Keratinocyte (primary cell): ENCODE results near the gene SH3GLB1. TPM values are rescaled to one million over a fixed set of nuclear protein-coding genes. Genes with fewer than 3 reads are reported as not detected.
"Not testable (repeated sequence)": the region's sequence is repeated elsewhere in the genome, so short reads cannot be mapped to it uniquely, and the experiment has no call there.

Experiments used
- DNase-seq: peaks from one replicate; pipeline ENCODE4 v3.0.0-alpha.2; 2011; ENCODE audit warnings: low read depth, missing footprints, low spot score
- FAIRE-seq: peaks from 2 replicates; lab custom pipeline; 2011; peaks lifted over from hg19 to GRCh38; lab: Jason Lieb, UNC
- H2AFZ ChIP-seq: 2 replicates; pipeline ENCODE4 v1.6.0; 2012; ENCODE audit warnings: low read length, control low read depth, inconsistent platforms; ENCODE audit not compliant: control insufficient read depth
- H3K27ac ChIP-seq: 2 replicates; pipeline ENCODE4 v1.5.1; 2011; ENCODE audit warnings: low read length; ENCODE audit not compliant: control insufficient read depth, insufficient read depth
- H3K27me3 ChIP-seq: 3 replicates; pipeline ENCODE4 v1.6.0; 2011; ENCODE audit warnings: low read length; ENCODE audit not compliant: control insufficient read depth, insufficient read depth; ENCODE audit errors: extremely low read depth
- H3K36me3 ChIP-seq, 2 experiments: 2 replicates in 1 of 2; 3 replicates in 1 of 2; pipeline ENCODE4 v1.5.1; 2011; ENCODE audit warnings: low read length in 2 of 2, mild to moderate bottlenecking in 1 of 2; ENCODE audit not compliant: control insufficient read depth in 2 of 2, insufficient read depth in 2 of 2; ENCODE audit errors: extremely low read depth in 1 of 2
- H3K4me1 ChIP-seq: 3 replicates; pipeline ENCODE4 v1.5.1; 2011; ENCODE audit warnings: low read length; ENCODE audit not compliant: control insufficient read depth, insufficient read depth; ENCODE audit errors: extremely low read depth
- H3K4me2 ChIP-seq: 3 replicates; pipeline ENCODE4 v1.6.0; 2011; ENCODE audit warnings: low read depth, low read length; ENCODE audit not compliant: control insufficient read depth, insufficient read depth; ENCODE audit errors: extremely low read depth
- H3K4me3 ChIP-seq, 3 experiments: fragments of 200-600 bp in 1 of 3; sonication (generic) in 1 of 3; 2 replicates in 2 of 3; 3 replicates in 1 of 3; pipeline ENCODE4 v1.5.1; 2011 to 2016; ENCODE audit warnings: low read length in 3 of 3, mild to moderate bottlenecking in 3 of 3, control low read depth in 2 of 3, inconsistent platforms in 1 of 3, low read depth in 1 of 3, mixed read lengths in 1 of 3, mixed run types in 1 of 3, moderate library complexity in 1 of 3; ENCODE audit not compliant: control insufficient read depth in 2 of 3, insufficient read depth in 2 of 3; ENCODE audit errors: extremely low read depth in 1 of 3
- H3K79me2 ChIP-seq: 2 replicates; pipeline ENCODE4 v1.6.0; 2012; ENCODE audit warnings: low read length; ENCODE audit not compliant: control insufficient read depth, insufficient read depth
- H3K9ac ChIP-seq: 3 replicates; pipeline ENCODE4 v1.6.0; 2011; ENCODE audit warnings: low read length; ENCODE audit not compliant: control insufficient read depth, insufficient read depth; ENCODE audit errors: extremely low read depth
- H3K9me1 ChIP-seq: 3 replicates; pipeline ENCODE4 v1.6.0; 2011; ENCODE audit warnings: low read length; ENCODE audit not compliant: control insufficient read depth, insufficient read depth; ENCODE audit errors: extremely low read depth
- H3K9me3 ChIP-seq: 2 replicates; pipeline ENCODE4 v1.5.1; 2012; ENCODE audit warnings: low read depth, low read length; ENCODE audit not compliant: control insufficient read depth
- H4K20me1 ChIP-seq: 3 replicates; pipeline ENCODE4 v1.6.0; 2011; ENCODE audit warnings: low read length; ENCODE audit not compliant: control insufficient read depth, insufficient read depth; ENCODE audit errors: extremely low read depth
- EZH2 ChIP-seq: IDR thresholded peaks from one replicate; pipeline ENCODE4 v1.6.1; 2012; ENCODE audit warnings: inconsistent platforms, mild to moderate bottlenecking, low read length, moderate library complexity
- dilution Hi-C: fragments of 300-500 bp; cut with MboI; formaldehyde crosslinking; loops from one replicate; pipeline ENCODE4 v1.7.0; 2020; ENCODE audit warnings: low sequenced_read_pairs; ENCODE audit not compliant: extremely low pct_ligation_motif_present
- polyA plus RNA-seq, 5 experiments: library from polyadenylated mRNA; depleted of rRNA in 3 of 5; stranded (reverse) in 3 of 5; stranded (forward) in 1 of 5; unstranded in 1 of 5; fragments of >200 nt; gene quantifications; 1 replicate in 1 of 5; 2 replicates in 3 of 5; 3 replicates in 1 of 5; pipeline versions ENCODE4 v1.2.1 to v1.2.3, GENCODE V29; 2011 to 2012; ENCODE audit warnings: missing spikeins in 2 of 5, low read depth in 1 of 5, low replicate concordance in 1 of 5
- TF ChIP-seq, protein P1 (sequence below), 3 experiments: IDR thresholded peaks in 1 of 3; conservative IDR thresholded peaks in 1 of 3; optimal IDR thresholded peaks in 1 of 3; 2 replicates in 2 of 3; 3 replicates in 1 of 3; pipeline versions ENCODE3 to v1.5.1; 2011; ENCODE audit warnings: low read length in 3 of 3, mild to moderate bottlenecking in 3 of 3, moderate library complexity in 2 of 3, control low read depth in 1 of 3, inconsistent platforms in 1 of 3; ENCODE audit not compliant: insufficient read depth in 2 of 3; ENCODE audit errors: extremely low read depth in 1 of 3

Gene SH3GLB1
- polyA plus RNA-seq, 1 donor (not counting 4 experiments of a cell fraction or from before 2014, with no cell fraction given): 77.1 TPM

DNA sequence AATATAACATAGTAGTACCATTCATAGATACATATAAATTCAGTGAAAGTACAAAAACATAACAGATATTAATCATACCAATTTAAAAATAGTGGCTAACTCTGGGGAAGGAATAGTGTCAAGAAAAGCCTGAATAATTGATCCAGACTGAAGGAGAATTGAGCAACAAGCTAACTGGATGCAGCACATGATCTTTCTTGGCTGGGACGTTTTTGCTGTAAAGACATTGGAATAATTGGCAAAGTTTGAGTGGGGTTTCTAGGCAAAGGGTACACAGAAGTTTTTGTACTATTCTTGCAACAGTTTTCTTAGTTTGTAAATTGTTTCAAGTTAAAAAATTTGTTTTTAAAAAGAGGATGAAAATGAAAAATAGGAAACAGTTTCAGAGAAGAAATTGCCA, 2.6 kb upstream of the SH3GLB1 start:
- FAIRE-seq: no peak
- TF ChIP-seq, protein P1, sequence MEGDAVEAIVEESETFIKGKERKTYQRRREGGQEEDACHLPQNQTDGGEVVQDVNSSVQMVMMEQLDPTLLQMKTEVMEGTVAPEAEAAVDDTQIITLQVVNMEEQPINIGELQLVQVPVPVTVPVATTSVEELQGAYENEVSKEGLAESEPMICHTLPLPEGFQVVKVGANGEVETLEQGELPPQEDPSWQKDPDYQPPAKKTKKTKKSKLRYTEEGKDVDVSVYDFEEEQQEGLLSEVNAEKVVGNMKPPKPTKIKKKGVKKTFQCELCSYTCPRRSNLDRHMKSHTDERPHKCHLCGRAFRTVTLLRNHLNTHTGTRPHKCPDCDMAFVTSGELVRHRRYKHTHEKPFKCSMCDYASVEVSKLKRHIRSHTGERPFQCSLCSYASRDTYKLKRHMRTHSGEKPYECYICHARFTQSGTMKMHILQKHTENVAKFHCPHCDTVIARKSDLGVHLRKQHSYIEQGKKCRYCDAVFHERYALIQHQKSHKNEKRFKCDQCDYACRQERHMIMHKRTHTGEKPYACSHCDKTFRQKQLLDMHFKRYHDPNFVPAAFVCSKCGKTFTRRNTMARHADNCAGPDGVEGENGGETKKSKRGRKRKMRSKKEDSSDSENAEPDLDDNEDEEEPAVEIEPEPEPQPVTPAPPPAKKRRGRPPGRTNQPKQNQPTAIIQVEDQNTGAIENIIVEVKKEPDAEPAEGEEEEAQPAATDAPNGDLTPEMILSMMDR (optimal IDR thresholded peaks at IDR 0.05 in 1 of 3, IDR thresholded peaks at IDR 0.05 in 1 of 3, conservative IDR thresholded peaks at IDR 0.05 in 1 of 3; ENCODE audit: extremely low read depth in 1 of 3, insufficient read depth in 2 of 3, low read length in 3 of 3): no peak
- no peak for TF ChIP-seq EZH2
- dilution Hi-C loops: no loop called here

DNA sequence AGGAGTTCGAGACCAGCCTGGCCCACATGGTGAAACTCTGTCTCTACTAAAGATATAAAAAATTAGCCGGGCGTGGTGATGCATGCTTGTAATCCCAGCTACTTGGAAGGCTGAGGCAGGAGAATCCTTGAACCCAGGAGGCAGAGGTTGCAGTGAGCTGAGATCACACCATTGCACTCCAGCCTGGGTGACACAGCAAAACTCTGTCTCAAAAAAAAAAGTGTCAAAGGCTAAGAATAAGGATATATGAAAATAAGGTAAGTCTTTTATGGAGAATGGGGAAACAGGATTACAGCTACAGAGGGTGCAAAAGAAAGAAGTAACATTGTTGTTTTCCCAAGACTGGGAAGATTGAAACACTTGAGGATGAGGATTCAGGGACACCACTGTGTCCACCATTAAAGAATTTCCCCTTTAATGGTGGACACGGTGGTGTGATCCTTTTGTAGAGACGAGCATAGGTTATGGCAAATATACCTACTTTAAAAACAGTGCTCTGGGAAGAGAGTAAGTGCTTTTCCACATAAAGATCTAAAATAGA, 1.4 kb upstream of the SH3GLB1 start:
- H3K27ac ChIP-seq, DNase-seq, H4K20me1 ChIP-seq, H3K9me1 ChIP-seq, H3K27me3 ChIP-seq, H3K9me3 ChIP-seq, FAIRE-seq, H3K9ac ChIP-seq, H2AFZ ChIP-seq, H3K36me3 ChIP-seq, dilution Hi-C loops, H3K4me2 ChIP-seq, H3K4me3 ChIP-seq: not testable (repeated sequence)
- Histone ChIP-seq H3K4me1 (peaks cover 15% of the 10 kb centered on the region), H3K79me2 (peaks cover 31% of the 10 kb centered on the region)

More for the DNA sequence above, 2.6 kb upstream of the SH3GLB1 start:
- Histone ChIP-seq H3K27ac (no peak overlapping the region), H2AFZ (no peak overlapping the region), H3K9ac (no peak overlapping the region), H3K36me3 (no peaks in the 10 kb centered on the region), H3K79me2 (peaks cover 18% of the 10 kb centered on the region), H3K9me3 (no peaks in the 10 kb centered on the region), H3K4me3 (no peak overlapping the region), H3K4me1 (peaks cover 9% of the 10 kb centered on the region), H3K4me2 (no peak overlapping the region), H4K20me1 (no peaks in the 10 kb centered on the region), H3K9me1 (no peaks in the 10 kb centered on the region), H3K27me3 (no peaks in the 10 kb centered on the region)
- no peak for DNase-seq
